A673 (cell line): ENCODE results near the gene GRK6. TPM values are rescaled to one million over a fixed set of nuclear protein-coding genes. Genes with fewer than 3 reads are reported as not detected.

ENCODE experiments used
- BruUV-seq: library from RNA; stranded (reverse); fragments of 400-500 nt; replicated peaks from 2 replicates; lab custom pipeline; 2021; lab: Mats Ljungman, UMichigan
- CTCF ChIA-PET: fragments of 300-600 bp; sonication (Branson Sonifier 250); formaldehyde crosslinking; loops from one replicate; lab custom pipeline; 2022; ENCODE audit warnings: antibody characterized with exemption; lab: Charles Lee
- POLR2A ChIA-PET: fragments of 300-600 bp; sonication (Branson Sonifier 250); formaldehyde crosslinking; loops from one replicate; lab custom pipeline; 2022; ENCODE audit warnings: antibody characterized with exemption; ENCODE audit not compliant: low non-redundant PET; lab: Charles Lee
- DNase-seq: peaks from one replicate; pipeline ENCODE4 v3.0.0-alpha.2; 2015; ENCODE audit warnings: low spot score
- H3K27ac ChIP-seq: fragments of 200-600 bp; sonication (generic); 2 replicates; pipeline ENCODE4 v1.5.1; 2016; ENCODE audit warnings: mixed run types, low read depth, mild to moderate bottlenecking, mixed read lengths, antibody characterized with exemption, low read length; ENCODE audit not compliant: poor library complexity, severe bottlenecking
- H3K27me3 ChIP-seq: fragments of 200-600 bp; sonication (generic); replicated peaks from 2 replicates; pipeline ENCODE4 v1.6.1; 2017; ENCODE audit warnings: mixed run types, low read depth, mild to moderate bottlenecking, mixed read lengths, antibody characterized with exemption, low read length; ENCODE audit not compliant: insufficient read depth, poor library complexity
- H3K36me3 ChIP-seq: fragments of 200-600 bp; sonication (generic); 2 replicates; pipeline ENCODE4 v1.6.1; 2016; ENCODE audit warnings: mixed run types, mild to moderate bottlenecking, mixed read lengths, antibody characterized with exemption, low read length; ENCODE audit not compliant: insufficient read depth, poor library complexity, severe bottlenecking
- H3K4me1 ChIP-seq: fragments of 200-600 bp; sonication (generic); 2 replicates; pipeline ENCODE4 v1.6.1; 2017; ENCODE audit warnings: mixed run types, mild to moderate bottlenecking, mixed read lengths, antibody characterized with exemption, low read length; ENCODE audit not compliant: insufficient read depth, poor library complexity, severe bottlenecking
- H3K4me3 ChIP-seq: fragments of 200-600 bp; sonication (generic); 2 replicates; pipeline ENCODE4 v1.5.1; 2016; ENCODE audit warnings: low read depth, mixed run types, mild to moderate bottlenecking, mixed read lengths, low read length; ENCODE audit not compliant: poor library complexity, severe bottlenecking
- H3K9me3 ChIP-seq: fragments of 200-600 bp; sonication (generic); 2 replicates; pipeline ENCODE4 v1.6.1; 2016; ENCODE audit warnings: mixed run types, low read depth, mild to moderate bottlenecking, mixed read lengths, antibody characterized with exemption, low read length; ENCODE audit not compliant: poor library complexity, severe bottlenecking
- EZH2 ChIP-seq: fragments of 200-600 bp; sonication (generic); IDR thresholded peaks from 2 replicates; pipeline ENCODE4 v1.6.1; 2017; ENCODE audit warnings: borderline replicate concordance, low read depth, mild to moderate bottlenecking, mixed read lengths, antibody characterized with exemption, low read length; ENCODE audit not compliant: poor library complexity, severe bottlenecking
- intact Hi-C: fragments of 100-400 bp; cut with micrococcal nuclease; formaldehyde crosslinking; loops from one replicate; pipeline ENCODE4 v1.10.0; 2022; ENCODE audit not compliant: unreplicated experiment
- total RNA-seq: library from RNA; stranded (reverse); gene quantifications from 2 replicates; pipeline ENCODE4 v1.2.3, GENCODE V29; 2021
- TF ChIP-seq, protein P1 (sequence below): fragments of 300-800, 200-600 bp; sonication (generic); conservative IDR thresholded peaks from 2 replicates; pipeline ENCODE4 v1.5.1; 2017; ENCODE audit warnings: low read depth, mild to moderate bottlenecking, antibody characterized with exemption, low read length, moderate library complexity, mixed read lengths

GRK6 gene
- total RNA-seq, 1 experiment from 2014 or later, result 32.1 TPM

DNA sequence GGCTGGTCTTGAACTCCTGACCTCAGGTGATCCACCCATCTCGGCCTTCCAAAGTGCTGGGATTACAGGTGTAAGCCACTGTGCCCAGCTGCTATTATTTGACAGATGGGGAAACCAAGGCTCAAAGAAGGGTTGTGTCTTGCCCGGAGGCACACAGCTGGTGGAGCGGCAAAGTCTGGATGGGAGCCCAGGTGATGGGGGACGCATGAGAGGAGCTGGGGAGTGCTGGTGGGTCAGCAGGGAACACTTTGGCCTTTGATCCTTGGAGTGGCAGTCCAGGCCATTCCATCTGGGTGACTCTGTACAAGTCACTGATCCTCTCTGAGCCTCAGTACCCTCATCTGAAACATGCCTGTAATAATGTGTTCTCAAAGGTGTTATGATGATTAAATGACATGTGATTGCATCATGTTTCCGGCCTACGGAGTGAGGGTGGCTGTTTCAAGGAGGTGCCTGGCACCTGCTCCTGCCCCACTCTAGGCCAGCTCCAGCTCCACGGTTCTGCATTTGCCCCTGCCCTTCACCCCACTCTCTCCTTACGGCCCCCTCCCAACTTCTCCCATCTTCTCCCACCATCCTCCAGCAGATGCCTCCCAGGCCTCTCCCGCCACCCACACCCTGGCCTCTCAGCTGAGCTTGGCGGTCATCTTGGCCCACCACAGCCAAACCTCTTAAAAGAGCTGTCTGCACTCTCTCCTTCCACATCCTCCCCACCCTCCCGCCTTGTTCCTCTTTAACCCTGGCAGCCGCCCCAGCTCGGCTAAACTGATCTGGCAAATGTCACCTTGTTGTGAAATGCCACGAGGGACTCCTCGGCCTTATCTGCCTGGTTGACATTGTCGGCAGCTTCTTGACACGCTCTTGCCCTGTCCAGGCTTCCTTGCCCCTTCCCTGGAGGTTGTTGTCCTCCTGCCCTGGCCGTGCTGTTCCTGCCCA, 52.5 kb downstream of the GRK6 start:
- H3K36me3 ChIP-seq, result no peaks in the 10 kb centered on the region
- H3K4me1 ChIP-seq, result peaks cover 3% of the 10 kb centered on the region
- intact Hi-C loops, result no loop called here
- TF ChIP-seq EZH2, result no peak
- TF ChIP-seq, protein P1, sequence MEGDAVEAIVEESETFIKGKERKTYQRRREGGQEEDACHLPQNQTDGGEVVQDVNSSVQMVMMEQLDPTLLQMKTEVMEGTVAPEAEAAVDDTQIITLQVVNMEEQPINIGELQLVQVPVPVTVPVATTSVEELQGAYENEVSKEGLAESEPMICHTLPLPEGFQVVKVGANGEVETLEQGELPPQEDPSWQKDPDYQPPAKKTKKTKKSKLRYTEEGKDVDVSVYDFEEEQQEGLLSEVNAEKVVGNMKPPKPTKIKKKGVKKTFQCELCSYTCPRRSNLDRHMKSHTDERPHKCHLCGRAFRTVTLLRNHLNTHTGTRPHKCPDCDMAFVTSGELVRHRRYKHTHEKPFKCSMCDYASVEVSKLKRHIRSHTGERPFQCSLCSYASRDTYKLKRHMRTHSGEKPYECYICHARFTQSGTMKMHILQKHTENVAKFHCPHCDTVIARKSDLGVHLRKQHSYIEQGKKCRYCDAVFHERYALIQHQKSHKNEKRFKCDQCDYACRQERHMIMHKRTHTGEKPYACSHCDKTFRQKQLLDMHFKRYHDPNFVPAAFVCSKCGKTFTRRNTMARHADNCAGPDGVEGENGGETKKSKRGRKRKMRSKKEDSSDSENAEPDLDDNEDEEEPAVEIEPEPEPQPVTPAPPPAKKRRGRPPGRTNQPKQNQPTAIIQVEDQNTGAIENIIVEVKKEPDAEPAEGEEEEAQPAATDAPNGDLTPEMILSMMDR, result no peak
- ChIA-PET CTCF (no interaction called here), POLR2A (no interaction called here)
- no peak for DNase-seq
- BruUV-seq, result no TSS peak
- H3K9me3 ChIP-seq, result no peaks in the 10 kb centered on the region
- no peaks in the 10 kb centered on the region for H3K27me3 ChIP-seq
- H3K27ac ChIP-seq, result peak overlapping the region; percentile 65
- no peak overlapping the region for H3K4me3 ChIP-seq

DNA sequence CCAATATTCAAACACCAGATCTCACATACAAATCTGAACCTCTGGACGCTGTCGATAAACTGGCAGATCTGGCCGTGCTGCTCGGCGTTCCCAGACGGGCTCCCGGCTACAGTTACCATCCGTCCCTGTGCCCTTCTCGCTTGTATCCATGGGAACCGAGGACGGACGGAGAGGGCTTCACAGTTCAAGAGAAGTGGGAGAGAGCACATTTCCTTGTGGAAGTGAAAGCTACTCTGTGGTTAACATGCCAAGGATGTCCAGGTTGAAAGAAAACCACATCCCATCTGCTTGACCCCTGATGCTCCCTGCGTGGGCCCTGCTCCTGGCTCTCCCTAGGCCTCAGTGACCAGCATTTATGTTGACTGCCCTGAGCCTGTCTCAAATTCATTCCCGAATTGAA, 53.3 kb downstream of the GRK6 start:
- POLR2A ChIA-PET, result interaction anchor here (0.6 kb wide), 1 partner anchor 25 kb away, joined by 4 read pairs; no protein-coding TSS in a partner anchor
- intact Hi-C loops, result no loop called here
- H3K27ac ChIP-seq, result peak overlapping the region; percentile 30
- no peak overlapping the region for H3K4me3 ChIP-seq
- CTCF ChIA-PET, result no interaction called here
- no peaks in the 10 kb centered on the region for H3K27me3 ChIP-seq
- TF ChIP-seq EZH2, result no peak
- TF ChIP-seq, protein P1, result no peak
- H3K36me3 ChIP-seq, result no peaks in the 10 kb centered on the region
- DNase-seq, result no peak
- no TSS peak for BruUV-seq
- H3K9me3 ChIP-seq, result no peaks in the 10 kb centered on the region
- no peaks in the 10 kb centered on the region for H3K4me1 ChIP-seq

DNA sequence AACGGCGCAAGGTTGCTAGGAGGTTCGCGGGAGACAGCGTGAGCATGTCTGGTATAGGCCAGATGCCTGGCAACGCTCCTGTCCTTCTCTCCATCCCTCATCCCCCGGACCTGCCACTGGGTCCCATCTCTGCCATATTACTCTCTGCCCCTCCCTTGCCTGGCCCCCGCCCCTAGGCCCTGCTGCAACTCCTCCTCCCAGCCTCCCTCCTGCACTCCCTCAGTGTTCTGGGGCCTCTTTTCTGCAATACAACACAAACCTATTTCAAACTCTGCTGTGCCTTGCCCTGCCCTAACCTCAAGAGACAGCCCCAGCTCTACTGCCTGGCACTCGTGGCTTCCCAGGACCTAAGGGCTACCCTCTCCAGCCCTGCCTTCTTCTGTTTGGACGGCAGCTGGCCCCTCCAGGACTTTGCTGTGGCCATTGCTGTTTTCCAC, 55.9 kb downstream of the GRK6 start:
- no peaks in the 10 kb centered on the region for H3K27me3 ChIP-seq
- no peak for DNase-seq
- no peak overlapping the region for H3K27ac ChIP-seq
- no peaks in the 10 kb centered on the region for H3K9me3 ChIP-seq
- intact Hi-C loops, result no loop called here
- TF ChIP-seq, protein P1, result no peak
- no TSS peak for BruUV-seq
- peaks cover 8% of the 10 kb centered on the region for H3K36me3 ChIP-seq
- no peaks in the 10 kb centered on the region for H3K4me1 ChIP-seq
- H3K4me3 ChIP-seq, result no peak overlapping the region
- ChIA-PET POLR2A (no interaction called here), CTCF (interaction anchor here (0.6 kb wide), 1 partner anchor 175 kb away, joined by 5 read pairs; no protein-coding TSS in a partner anchor)
